HG03442 (cell line): ENCODE measurements around the gene KRT32.
"Not testable (repeated sequence)": the region's sequence is repeated elsewhere in the genome, so short reads cannot be mapped to it uniquely, and the experiment has no call there.

Experiments used
- ATAC-seq: cut with Tn5 transposase; IDR thresholded peaks from one replicate; pipeline ENCODE4 v1.9.1; 2021; ENCODE audit warnings: mild to moderate bottlenecking, moderate library complexity; ENCODE audit not compliant: unreplicated experiment

Gene KRT32

GRCh38 chr17:41433586-41433985, 33.6 kb downstream of the KRT32 start:
- no peak for ATAC-seq

- not testable (repeated sequence) for ATAC-seq
Measured at GRCh38 chr17:41430376-41430775, 36.8 kb downstream of the KRT32 start.

- ATAC-seq, result no peak
Measured at GRCh38 chr17:41429667-41430066, 37.5 kb downstream of the KRT32 start.

GRCh38 chr17:41428591-41429291, 38.4 kb downstream of the KRT32 start:
- ATAC-seq, result no peak

GRCh38 chr17:41424111-41424635, 43.0 kb downstream of the KRT32 start, which contains the start of gene KRT37:
KRT37 (minus strand) TSS chr17:41424585; CDS start chr17:41424523, 62 bp downstream.
- ATAC-seq, result no peak

- ATAC-seq, result not testable (repeated sequence)
Measured at GRCh38 chr17:41422586-41422985, 44.6 kb downstream of the KRT32 start.

- ATAC-seq, result no peak
Measured at GRCh38 chr17:41421617-41422016, 45.6 kb downstream of the KRT32 start.

GRCh38 chr17:41421116-41421515, 46.1 kb downstream of the KRT32 start:
- ATAC-seq, result no peak

- ATAC-seq, result no peak
Measured at GRCh38 chr17:41420134-41420533, 47.1 kb downstream of the KRT32 start.

GRCh38 chr17:41419716-41420115, 47.5 kb downstream of the KRT32 start:
- ATAC-seq, result no peak

- no peak for ATAC-seq
Measured at GRCh38 chr17:41418116-41418860, 48.9 kb downstream of the KRT32 start.

GRCh38 chr17:41417576-41418015, 49.6 kb downstream of the KRT32 start:
- ATAC-seq, result no peak

GRCh38 chr17:41417127-41417526, 50.1 kb downstream of the KRT32 start:
- no peak for ATAC-seq

- ATAC-seq, result no peak
Measured at GRCh38 chr17:41416479-41416878, 50.7 kb downstream of the KRT32 start.

- no peak for ATAC-seq
Measured at GRCh38 chr17:41415833-41416335, 51.3 kb downstream of the KRT32 start.

GRCh38 chr17:41415411-41415810, 51.8 kb downstream of the KRT32 start:
- ATAC-seq, result no peak

GRCh38 chr17:41413982-41414381, 53.2 kb downstream of the KRT32 start:
- ATAC-seq, result no peak

GRCh38 chr17:41413353-41413957, 53.7 kb downstream of the KRT32 start:
- no peak for ATAC-seq

GRCh38 chr17:41411072-41411840, 55.9 kb downstream of the KRT32 start:
- no peak for ATAC-seq
